Stimulated activated CD4-positive, alpha-beta T cell treated with anti-CD3 and anti-CD28 coated beads, Interleukin-15, amount 100 ng/mL, for 1 hour (primary cell): ENCODE measurements around the gene HDGFL3.
"Not testable (repeated sequence)": the region's sequence is repeated elsewhere in the genome, so short reads cannot be mapped to it uniquely, and the experiment has no call there.

Experiments
- DNase-seq, 2 donors: peaks; one replicate each; pipeline ENCODE4 v3.0.0-alpha.2; 2020; ENCODE audit warnings: low read depth in 1 of 2, low spot score in 1 of 2

The HDGFL3 gene

DNA sequence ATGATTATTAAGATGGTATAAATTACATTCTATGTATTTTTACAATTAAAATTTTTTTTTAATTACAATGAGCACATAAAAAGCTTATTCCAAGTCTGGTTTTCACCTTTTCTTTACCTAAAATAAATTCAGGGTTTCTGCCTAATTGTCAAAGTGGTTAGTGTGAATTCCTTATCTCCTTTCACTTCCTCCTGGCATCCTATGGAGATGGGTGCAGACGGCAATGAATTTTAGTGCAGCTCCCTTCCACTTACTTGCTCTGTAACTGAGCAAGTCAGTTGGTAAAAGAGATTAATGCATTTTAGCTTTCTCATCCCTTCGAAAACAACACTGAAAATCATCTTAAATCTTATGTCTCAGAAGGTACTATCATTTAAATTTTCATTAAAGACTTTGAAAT is 13.1 kb downstream of the HDGFL3 start:
- DNase-seq, result no peak

DNA sequence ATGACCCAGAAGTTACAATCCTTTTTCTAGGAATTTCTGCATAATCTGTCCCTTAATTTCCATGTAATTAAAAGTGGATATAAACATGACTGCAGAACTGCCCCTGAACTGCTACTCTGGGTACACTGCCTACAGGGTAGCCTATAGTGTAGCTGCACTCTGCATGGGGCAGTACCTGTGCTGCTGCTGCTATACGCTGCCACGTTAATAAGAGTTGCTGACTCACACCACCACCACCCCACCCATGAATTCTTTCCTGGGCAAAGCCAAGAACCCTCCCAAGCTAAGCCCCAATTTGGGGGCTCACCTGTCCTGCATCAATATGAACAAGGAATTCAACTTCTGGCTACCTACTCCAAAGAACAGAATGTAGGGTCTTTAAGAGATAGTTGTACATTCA is 13.9 kb downstream of the HDGFL3 start:
- no peak for DNase-seq

DNA sequence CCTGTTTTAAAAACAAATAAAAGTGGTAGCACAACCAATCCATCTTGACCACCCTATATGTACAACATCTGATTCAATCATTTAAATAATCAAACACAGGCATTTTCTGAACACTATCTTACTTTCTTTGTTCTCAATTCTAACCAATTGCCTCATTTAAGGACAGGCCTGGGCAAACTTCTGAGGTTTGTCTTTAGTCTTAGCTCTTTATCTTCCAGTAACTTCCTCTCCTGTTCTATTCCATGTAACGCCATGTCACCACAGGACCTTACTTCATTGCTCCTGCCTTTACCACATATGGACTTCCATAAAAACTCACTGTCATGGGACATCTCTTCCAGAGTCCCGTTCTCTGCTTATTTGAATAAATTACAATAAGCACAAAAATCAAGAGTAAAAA is 14.9 kb downstream of the HDGFL3 start:
- no peak for DNase-seq

DNA sequence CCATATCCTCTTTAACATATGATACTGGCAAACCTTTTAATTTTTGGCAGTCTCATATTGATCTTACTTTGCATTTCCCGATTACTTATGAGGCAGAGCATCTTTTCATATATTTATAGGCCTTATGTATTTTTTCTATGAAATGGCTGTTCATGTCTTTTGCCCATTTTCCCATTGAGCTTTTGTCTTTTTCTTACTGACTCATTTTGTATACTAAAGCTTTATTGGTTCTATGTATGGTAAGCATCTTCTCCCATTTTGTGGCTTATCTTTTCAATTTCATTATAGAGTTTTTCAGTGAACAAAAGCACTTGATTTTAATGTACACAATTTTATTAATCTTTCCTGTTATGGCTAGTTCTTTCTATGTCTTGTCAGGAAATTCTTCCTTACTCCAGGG is 17.2 kb downstream of the HDGFL3 start:
- no peak for DNase-seq

DNA sequence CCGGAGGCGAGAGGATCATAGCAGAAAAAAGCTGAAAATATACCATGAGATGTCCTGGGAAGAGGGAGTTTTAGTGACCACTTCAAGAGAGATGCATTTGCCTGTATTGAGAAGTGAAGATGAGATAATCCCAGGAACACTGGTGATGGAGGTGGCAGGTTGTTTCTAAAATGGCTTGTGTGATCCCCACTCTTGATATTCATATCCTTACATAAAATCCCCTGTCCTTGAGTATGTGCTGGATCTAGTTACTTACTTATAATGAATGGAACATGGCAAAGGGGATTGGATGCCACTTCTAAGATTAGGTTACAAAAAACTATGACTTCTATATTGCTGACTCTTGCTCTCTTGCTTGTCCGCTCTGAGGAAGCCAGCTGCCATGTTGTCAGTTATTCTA is 22.1 kb downstream of the HDGFL3 start:
- DNase-seq, result no peak

DNA sequence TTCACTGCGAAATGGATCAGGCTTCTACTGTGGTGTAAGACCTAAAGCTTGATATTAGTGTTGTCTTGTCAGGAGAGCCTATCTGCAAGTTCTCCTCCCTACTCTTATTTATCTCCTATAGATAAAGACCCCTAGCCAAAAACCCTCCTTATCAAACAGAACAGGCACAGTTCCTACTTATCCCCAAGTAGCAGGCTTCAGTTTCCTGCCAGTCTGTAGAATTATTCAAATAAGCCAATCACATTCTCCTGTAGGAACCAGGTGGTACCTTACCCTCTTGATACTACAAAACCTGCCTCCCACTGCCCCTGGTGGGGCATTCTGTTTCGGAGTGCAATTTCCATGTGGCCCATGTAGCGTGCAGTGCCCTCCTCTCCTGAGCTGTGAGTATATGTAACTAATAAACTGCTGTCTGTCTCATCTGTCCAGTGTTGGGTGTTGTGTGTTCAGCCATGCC is 28.7 kb downstream of the HDGFL3 start:
- no peak for DNase-seq

DNA sequence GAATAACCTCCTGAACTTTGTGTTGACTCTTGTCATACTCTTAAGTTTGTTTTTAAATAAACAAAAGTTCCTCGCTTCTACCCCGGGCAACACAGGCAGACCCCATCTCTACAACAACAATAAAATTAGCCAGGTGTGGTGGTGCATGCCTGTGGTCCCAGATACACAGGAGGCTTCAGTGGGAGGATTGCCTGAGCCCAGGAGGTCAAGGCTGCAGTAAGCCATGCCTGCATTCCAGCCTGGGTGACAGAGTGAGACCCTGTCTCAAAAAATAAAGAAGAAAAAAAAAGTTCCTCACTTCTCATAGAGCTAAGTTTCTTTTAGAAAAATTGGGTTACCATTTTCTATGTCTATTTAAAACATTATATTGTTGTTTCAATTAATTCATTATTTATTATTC is 29.2 kb downstream of the HDGFL3 start:
- no peak for DNase-seq

DNA sequence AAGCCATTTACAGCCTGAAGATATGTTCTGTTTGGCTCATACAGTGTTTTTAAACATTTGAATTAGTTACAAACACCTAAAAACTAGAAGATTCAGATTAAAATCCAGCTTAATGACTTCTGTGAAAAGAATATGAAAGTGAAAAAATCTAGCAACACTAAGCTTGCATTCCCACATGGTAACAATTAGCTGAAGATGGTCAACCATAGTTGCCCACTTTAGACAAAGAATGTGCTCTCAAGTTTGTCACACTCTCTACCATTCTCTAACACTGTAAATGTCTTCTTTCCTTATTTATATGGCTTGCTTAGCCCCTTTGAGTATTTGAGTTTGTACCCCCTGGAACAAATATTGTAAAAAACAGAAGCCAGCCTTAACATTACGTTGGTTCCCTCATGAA is 32.7 kb downstream of the HDGFL3 start:
- no peak for DNase-seq

DNA sequence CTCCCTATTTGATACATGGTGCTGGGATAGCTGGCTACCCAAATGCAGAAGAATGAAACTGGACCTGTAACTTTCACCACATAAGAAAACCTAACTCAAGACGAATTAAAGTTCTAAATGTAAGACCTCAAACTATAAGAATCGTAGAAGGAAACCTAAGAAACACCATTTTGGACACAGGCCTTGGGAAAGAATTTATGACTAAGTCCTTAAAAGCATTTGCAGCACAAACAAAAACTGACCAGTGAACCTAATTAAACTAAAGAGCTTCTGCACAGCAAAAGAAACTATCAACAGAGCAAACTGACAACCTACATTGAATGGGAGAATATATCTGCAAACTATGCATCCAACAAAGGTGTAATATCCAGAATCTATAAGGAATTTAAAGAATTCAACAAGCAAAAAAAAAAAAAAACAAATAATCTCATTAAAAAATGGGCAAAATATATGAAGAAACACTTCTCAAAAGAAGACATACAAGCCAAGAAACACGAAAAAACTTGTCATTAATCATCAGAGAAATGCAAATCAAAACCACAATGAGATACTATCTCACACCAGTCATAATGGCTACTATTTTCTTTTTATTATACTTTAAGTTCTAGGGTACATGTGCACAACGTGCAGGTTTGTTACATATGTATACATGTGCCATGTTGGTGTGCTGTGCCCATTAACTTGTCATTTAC is 37.0 kb downstream of the HDGFL3 start:
- no peak for DNase-seq

DNA sequence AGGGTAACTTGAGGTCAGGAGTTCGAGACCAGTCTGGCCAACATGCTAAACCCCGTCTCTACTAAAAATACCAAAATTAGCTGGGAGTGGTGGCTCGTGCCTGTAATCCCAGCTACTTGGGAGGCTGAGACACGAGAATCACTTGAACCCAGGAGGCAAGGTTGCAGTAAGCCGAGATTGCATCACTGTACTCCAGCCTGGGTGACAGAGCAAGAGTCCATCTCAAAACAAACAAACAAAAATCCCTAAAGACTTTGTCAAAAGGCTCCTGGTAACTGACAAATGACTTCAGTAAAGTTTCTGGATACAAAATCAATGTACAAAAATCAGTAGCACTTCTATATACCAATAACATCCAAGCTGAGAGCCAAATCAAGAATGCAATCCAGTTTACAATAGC is 38.0 kb downstream of the HDGFL3 start:
- DNase-seq, result not testable (repeated sequence)

DNA sequence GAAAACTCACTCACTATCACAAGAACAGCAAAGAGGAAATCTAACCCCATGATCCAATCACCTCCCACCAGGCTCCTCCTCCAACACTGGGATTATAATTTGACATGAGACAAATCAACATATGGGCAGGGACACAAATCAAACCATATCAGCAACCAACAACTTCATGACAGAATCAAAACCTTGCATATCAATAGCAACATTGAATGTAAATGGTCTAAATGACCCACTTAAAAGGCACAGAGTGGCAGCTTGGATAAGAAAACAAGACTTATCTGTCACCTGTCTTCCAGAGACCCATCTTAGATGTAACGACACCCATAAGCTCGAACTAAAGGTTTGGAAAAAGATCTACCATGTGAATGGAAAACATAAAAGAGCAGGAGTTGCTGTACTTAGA is 40.8 kb downstream of the HDGFL3 start:
- DNase-seq, result no peak

DNA sequence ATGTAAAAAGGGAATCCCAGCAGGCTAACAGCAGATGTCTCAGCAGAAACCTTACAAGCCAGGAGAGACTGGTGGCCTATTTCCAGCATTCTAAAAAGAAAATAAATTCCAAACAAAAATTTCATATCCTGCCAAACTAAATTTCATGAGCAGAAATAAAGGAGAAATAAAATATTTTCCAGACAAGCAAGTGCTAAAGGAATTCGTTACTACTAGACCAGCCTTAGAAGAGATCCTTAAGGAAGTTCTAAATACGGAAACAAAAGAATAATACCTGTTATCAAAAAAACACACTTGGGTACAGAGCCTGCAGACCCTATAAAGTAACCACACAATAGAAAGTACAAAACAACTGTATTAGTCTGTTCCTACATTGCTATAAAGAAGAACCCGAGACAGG is 41.4 kb downstream of the HDGFL3 start:
- no peak for DNase-seq

DNA sequence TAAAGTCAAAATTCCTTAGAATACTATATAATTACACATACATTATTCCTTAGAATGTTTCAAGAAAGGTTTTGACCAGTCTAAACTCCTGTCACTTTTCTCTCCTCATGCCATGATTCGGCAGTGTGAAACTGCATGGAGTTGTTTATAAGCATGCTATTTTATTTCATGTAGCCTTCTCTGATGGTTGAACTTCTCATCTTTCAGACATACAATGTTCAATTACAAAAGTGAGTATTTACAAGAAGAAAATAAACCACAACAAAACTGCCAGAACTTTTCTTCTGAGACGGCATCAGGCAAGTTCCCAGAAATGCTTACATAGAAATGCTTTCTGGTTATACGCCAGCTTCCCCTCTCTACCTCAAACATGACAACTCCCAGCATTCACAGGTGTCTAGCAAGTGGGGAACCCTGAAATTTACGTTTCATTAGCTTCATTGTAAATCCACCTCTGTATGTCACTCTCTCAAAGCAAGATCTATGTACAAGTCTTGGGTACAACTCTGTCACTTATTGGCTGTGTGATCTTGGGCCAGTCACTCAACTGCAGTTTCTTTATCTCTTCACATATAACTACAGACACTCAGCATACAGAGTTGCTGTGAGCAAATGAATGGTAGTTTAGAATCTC is 42.7 kb downstream of the HDGFL3 start:
- no peak for DNase-seq

DNA sequence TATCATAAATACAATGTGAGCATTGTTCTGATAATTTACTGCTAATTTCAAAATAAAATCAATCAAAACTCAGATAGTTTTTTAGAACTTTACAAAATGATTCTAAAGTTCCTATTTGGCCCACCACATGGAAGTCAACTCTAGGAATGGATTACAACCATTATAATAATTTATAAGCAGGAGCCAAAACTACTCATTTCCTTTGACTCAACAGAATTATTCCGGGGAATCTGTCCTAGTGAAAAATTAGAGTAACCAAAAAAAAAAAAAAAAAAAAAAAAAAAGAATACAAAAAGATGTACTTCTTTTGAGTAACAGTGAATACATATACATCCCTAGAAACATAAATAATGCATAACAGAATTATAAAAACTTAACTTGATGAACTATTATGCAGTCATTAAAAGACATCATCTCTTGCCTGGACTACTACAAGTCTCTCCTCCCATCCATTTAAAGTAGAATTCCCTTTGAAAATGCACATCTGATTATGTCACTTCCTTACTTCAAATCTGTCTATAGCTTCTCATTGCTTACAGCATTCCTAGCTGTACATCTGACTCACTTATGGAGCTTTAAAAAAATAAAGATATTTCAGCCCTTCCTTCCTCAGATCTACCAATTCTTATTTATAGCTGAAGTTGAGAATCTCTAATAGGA is 43.4 kb downstream of the HDGFL3 start:
- DNase-seq, result no peak

DNA sequence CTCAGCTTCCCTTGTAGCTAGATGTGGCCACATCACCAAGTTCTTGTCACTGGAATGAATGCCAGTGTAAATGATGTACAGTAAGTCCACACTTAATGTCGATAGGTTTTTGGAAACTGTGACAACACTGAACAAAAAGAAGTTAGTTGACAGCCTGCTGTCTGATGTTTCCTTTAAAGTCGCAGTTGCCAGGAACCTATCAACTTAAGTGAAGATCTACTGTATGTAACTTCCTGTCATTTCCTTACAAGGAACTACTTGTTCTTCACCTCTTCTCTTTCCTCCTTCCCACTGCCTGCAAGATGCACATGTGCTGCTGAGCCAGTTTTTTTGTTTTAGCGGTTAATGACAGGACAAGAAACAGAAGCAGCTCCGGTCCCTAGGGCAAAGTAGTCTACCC is 44.6 kb downstream of the HDGFL3 start:
- no peak for DNase-seq

DNA sequence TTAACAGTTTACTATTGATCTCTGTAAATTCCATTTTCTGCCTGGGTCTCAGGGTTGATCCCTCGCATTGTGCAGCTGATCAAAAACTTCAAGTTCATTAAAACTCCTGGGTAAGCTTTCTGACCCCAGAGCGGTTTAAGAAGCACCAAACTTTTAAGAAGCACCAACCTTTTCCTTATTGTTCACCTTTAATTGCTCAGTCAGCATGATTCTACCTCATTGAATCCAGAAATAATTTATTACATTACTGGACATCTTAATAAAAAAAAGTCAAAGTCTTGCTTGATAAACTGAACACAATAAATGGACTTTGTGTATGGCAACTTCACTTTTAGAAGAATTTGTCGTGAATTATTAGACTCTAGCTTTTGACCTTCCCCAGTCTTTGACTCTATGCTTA is 46.9 kb downstream of the HDGFL3 start:
- no peak for DNase-seq

DNA sequence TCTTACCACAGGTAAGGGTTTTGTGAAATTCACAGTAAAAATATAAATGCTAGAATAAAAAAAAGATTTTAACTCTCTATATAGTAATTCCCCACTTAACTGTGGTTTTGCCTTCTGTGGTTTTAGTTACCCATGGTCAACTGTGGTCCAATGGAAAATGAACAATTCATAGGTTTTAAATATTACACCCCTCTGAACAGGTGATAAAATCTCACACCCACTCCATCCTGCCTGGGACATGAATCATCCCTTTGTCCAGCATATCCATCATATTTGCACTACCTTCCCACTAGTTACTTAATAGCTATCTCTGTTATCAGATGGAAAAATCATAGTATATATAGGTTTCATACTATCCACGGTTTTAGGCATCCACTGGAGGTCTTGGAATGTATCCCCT is 49.2 kb downstream of the HDGFL3 start:
- no peak for DNase-seq

DNA sequence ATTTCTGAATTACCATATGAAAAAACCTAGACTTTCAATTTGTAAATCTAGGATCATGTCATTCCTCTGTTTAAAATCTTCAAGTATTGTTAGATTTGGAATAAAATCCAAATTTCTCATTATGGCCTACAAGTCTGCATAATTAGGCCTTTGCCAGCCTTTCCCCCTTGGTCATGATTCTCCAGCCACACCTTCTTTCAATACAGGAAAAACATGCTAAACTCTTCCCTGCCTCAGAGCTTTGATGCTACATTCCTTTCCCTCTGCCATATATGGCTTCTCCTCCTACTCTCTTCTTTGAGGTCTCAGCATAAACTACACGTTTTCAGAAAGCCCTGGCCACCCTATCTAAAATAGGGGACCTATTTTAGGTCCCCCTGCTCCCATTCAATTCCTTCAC is 51.7 kb downstream of the HDGFL3 start:
- DNase-seq, result no peak

DNA sequence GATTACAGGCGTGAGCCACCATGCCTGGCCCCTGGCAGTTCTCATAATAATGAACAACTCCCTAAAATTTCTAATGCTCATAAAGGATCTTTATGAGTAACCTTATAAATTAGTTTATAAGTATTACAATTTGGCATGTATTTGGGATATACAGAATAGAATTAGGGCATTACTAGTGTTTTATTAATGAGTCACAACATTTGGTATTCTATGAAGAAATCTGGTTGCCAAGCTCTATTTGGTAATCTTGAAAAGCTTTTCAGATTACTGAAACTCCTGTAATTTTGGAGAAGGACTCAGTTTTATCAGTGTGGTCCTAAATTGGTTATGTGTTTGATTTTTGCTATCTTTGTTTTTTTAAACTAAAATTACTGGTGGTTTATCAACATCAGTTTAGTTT is 54.3 kb downstream of the HDGFL3 start:
- no peak for DNase-seq

DNA sequence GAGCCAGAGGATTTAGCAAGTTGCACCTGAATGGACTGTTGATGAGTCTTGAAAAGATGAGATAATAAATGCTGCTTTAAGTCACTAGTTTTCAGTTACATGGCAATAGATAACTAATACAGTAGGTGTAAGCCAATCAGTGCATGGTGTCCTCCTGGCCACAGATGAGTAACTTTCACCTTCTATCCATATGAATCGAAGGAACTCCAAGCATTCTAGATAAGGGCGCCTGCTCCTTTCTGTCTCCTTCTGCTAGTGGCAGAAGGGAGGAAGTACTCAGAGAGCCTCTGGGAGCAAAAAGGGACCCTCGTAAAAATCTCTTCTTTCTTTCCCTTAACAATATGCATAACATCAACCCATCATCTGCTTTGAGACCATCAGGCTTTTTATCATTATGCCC is 62.9 kb downstream of the HDGFL3 start:
- no peak for DNase-seq

DNA sequence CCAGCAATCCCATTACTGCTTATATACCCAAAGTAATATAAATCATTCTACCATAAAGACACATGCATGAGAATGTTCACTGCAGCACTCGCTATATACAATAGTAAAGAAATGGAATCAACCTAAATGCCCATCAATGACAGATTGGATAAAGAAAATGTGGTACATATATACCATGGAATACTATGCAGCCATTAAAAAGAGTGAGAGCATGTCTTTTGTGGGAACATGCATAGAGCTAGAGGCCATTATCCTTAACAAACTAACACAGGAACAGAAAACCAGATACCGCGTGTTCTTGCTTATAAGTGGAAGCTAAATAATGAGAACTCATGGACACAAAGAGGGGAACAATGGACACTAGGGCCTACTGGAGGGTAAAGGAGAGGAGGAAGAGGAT is 65.5 kb downstream of the HDGFL3 start:
- DNase-seq, result not testable (repeated sequence)

DNA sequence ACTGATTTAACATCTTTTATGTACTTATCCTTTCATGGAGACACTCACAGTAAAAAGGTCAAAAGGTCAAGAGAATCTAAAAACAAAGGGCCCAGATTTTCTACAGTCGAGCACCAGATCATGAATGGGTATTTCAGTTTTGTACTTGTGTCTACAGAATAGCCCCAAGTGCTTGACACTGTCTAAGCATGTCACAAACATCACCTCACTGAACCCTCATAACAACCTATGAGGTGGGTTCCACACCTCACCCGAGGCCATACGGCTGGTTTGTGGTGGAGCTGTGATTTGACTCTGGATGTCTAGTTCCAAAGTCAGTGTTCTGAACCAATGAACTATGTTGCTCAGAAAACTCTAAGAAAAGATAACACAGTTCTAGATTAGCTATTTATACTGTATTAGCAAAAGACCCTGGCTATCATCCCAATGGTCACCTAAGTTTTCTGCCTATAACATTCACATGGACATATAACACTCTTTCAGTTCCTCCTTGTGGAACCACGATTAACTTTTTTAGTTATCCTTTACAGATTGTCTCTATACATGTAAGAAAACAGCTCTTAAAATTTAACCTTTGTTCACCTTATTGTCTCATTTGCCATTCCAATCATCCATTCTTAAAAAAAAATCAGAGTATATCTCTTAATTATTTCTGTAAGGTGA is 74.6 kb downstream of the HDGFL3 start:
- DNase-seq, result no peak
